ENCODE data around the gene ZCCHC2. TPM values are rescaled to one million over a fixed set of nuclear protein-coding genes. Genes with fewer than 3 reads are reported as not detected.
A peak's percentile ranks its signal among the peaks of the same experiment; 100 is the strongest.

The ZCCHC2 gene
- polyA plus RNA-seq, 2 donors, result 3.0 to 3.5 TPM

DNA sequence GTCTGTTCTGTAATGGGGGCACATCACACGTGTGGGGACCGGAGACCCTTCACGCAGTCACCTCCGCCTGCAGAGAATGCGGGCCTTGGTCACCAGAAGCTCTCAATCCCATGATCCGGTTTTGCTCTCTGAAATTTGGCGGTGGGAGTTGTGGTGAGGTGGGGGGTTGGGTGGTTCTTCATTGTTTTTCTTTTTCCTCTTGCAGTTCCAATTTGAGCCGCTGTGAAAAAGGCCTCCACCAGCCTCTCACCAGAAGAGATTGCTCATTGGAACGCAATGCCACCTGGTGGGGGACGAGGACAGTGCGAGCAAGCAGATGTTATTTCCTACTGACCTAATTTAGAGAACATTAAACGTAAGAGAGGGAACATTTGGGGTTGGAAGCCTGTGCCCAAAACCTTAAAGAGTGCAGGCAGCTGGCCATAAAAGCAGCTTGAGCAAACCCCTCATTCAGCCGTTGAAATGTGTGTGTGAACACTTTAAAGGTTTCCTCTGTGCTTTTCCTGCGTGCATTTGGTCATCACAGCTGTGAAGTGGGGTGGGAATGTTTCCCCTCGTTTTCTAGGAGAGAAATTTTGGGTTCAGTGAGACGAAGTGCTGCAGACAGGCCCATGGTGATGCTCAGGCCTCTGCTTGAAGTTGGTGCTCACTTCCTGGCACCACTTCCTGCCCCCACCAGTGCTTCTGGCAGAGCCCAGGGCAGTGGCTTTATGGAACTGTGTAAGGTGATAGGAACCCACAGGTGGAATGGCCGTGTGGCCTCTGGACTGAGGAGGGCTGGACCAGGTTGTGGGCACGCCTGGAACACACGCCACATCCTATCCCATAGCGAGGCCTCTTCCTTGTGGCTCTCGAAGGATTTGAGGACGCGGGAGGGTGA is 61.7 kb downstream of the ZCCHC2 start:
- Histone ChIP-seq H3K27me3 (ENCODE audit: control insufficient read depth in 1 of 2, insufficient read depth in 2 of 2, low read length in 2 of 2) (no peaks in the 10 kb centered on the region), H3K9me3 (ENCODE audit: control insufficient read depth in 2 of 2, insufficient read depth in 1 of 2, low read depth in 1 of 2, low read length in 1 of 2) (no peaks in the 10 kb centered on the region), H3K27ac (ENCODE audit: low read depth in 2 of 2, low read length in 1 of 2) (no peak overlapping the region), H3K4me3 (ENCODE audit: low read depth in 1 of 2, low read length in 2 of 2) (no peak overlapping the region), H3K36me3 (ENCODE audit: control insufficient read depth in 2 of 2, insufficient read depth in 2 of 2, low read length in 1 of 2) (peaks cover 0 to 2% of the 10 kb centered on the region in 2 donors), H3K4me1 (ENCODE audit: control insufficient read depth in 2 of 2, insufficient read depth in 2 of 2, low read length in 1 of 2) (peaks cover 0 to 2% of the 10 kb centered on the region in 2 donors)
- 38 to 44% methylated on average over 23 of the region's 23 CpGs for WGBS, 2 donors

DNA sequence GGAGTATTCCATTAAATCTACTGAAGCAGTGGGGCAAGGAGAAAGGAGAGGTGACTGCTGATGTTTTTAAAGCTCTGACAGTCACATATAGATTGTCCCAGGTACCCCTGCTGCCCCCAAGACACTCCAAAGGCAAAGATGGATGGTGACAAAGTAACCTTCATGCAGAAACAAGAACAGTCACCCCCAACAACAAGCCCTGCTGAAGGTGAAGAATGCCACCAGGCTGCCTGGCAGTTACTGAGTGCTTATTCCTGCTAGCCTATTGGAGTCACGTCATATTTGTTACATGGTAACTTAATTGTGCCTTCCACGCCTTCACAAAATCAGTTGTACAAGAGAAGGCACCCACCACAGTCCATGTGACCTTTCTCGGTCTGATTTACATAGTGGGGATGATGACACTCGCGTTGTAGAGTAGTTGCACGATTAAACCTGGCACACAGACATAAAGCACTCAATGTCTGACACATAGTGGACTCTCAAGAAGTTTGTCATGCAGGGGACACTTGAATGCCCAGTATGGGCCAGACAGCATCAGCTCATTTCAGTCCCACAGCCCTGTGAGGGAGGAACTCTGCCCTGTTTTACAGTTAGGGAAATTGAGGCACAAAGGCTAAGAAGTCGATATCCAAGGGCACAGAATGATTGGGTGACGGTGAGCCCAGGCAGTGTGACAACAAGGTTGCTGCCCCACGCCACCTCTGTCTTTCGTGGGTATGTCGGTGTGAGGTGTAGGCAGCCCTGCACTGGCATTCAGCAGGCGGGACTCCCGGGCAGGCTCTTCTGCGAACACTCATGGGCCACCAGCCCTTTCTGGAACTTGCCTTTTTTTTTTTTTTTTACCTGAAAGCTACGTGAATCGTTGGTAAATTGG is 62.7 kb downstream of the ZCCHC2 start:
- Histone ChIP-seq H3K27me3 (ENCODE audit: control insufficient read depth in 1 of 2, insufficient read depth in 2 of 2, low read length in 2 of 2) (no peaks in the 10 kb centered on the region), H3K36me3 (ENCODE audit: control insufficient read depth in 2 of 2, insufficient read depth in 2 of 2, low read length in 1 of 2) (peaks cover 0 to 2% of the 10 kb centered on the region in 2 donors), H3K4me3 (ENCODE audit: low read depth in 1 of 2, low read length in 2 of 2) (no peak overlapping the region), H3K4me1 (ENCODE audit: control insufficient read depth in 2 of 2, insufficient read depth in 2 of 2, low read length in 1 of 2) (peaks cover 0 to 2% of the 10 kb centered on the region in 2 donors), H3K9me3 (ENCODE audit: control insufficient read depth in 2 of 2, insufficient read depth in 1 of 2, low read depth in 1 of 2, low read length in 1 of 2) (no peaks in the 10 kb centered on the region), H3K27ac (ENCODE audit: low read depth in 2 of 2, low read length in 1 of 2) (no peak overlapping the region)
- 74 to 80% methylated on average over 16 of the region's 16 CpGs for WGBS, 2 donors

- H3K27ac ChIP-seq (ENCODE audit: low read depth in 2 of 2, low read length in 1 of 2), result no peak overlapping the region
- no peaks in the 10 kb centered on the region for H3K27me3 ChIP-seq (ENCODE audit: control insufficient read depth in 1 of 2, insufficient read depth in 2 of 2, low read length in 2 of 2)
- peaks cover 0 to 2% of the 10 kb centered on the region in 2 donors for H3K36me3 ChIP-seq (ENCODE audit: control insufficient read depth in 2 of 2, insufficient read depth in 2 of 2, low read length in 1 of 2)
- 20 to 35% methylated on average over 14 of the region's 14 CpGs for WGBS, 2 donors
- no peaks in the 10 kb centered on the region for H3K9me3 ChIP-seq (ENCODE audit: control insufficient read depth in 2 of 2, insufficient read depth in 1 of 2, low read depth in 1 of 2, low read length in 1 of 2)
- peaks cover 0 to 2% of the 10 kb centered on the region in 2 donors for H3K4me1 ChIP-seq (ENCODE audit: control insufficient read depth in 2 of 2, insufficient read depth in 2 of 2, low read length in 1 of 2)
- H3K4me3 ChIP-seq (ENCODE audit: low read depth in 1 of 2, low read length in 2 of 2), result no peak overlapping the region
These were observed 63.4 kb downstream of the ZCCHC2 start for GRCh38 chr18:62586151-62586774.

GRCh38 chr18:62586781-62587487 is 64.1 kb downstream of the ZCCHC2 start:
- H3K27ac ChIP-seq (ENCODE audit: low read depth in 2 of 2, low read length in 1 of 2), result no peak overlapping the region
- 90 to 91% methylated on average over 19 of the region's 19 CpGs for WGBS, 2 donors
- no peaks in the 10 kb centered on the region for H3K27me3 ChIP-seq (ENCODE audit: control insufficient read depth in 1 of 2, insufficient read depth in 2 of 2, low read length in 2 of 2)
- no peak overlapping the region for H3K4me3 ChIP-seq (ENCODE audit: low read depth in 1 of 2, low read length in 2 of 2)
- no peaks in the 10 kb centered on the region for H3K9me3 ChIP-seq (ENCODE audit: control insufficient read depth in 2 of 2, insufficient read depth in 1 of 2, low read depth in 1 of 2, low read length in 1 of 2)
- H3K4me1 ChIP-seq (ENCODE audit: control insufficient read depth in 2 of 2, insufficient read depth in 2 of 2, low read length in 1 of 2), result peaks cover 0 to 2% of the 10 kb centered on the region in 2 donors
- peaks cover 0 to 2% of the 10 kb centered on the region in 2 donors for H3K36me3 ChIP-seq (ENCODE audit: control insufficient read depth in 2 of 2, insufficient read depth in 2 of 2, low read length in 1 of 2)

DNA sequence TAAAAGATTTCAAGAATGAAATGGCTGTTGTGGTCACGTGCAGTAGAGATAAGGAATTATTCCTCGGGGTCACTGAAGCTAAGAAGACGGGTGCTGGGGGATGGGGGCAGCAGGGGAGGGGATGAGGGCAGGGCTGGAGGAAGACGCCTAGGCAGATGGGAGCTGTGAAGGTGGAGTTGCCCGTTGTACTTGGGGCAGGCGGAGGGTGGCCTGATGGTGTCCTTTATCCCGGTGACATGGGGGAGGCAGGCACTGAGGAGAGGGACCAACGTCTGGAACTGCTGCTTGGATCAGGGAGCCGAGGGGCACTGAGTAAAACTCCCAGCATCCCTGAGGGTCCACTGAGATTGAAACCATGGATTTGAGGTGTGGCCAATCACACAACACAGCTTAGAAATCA is 64.9 kb downstream of the ZCCHC2 start:
- no peak overlapping the region for H3K4me3 ChIP-seq (ENCODE audit: low read depth in 1 of 2, low read length in 2 of 2)
- peaks cover 0 to 2% of the 10 kb centered on the region in 2 donors for H3K4me1 ChIP-seq (ENCODE audit: control insufficient read depth in 2 of 2, insufficient read depth in 2 of 2, low read length in 1 of 2)
- H3K27me3 ChIP-seq (ENCODE audit: control insufficient read depth in 1 of 2, insufficient read depth in 2 of 2, low read length in 2 of 2), result no peaks in the 10 kb centered on the region
- 79 to 86% methylated on average over 9 of the region's 9 CpGs for WGBS, 2 donors
- no peaks in the 10 kb centered on the region for H3K9me3 ChIP-seq (ENCODE audit: control insufficient read depth in 2 of 2, insufficient read depth in 1 of 2, low read depth in 1 of 2, low read length in 1 of 2)
- peaks cover 0 to 2% of the 10 kb centered on the region in 2 donors for H3K36me3 ChIP-seq (ENCODE audit: control insufficient read depth in 2 of 2, insufficient read depth in 2 of 2, low read length in 1 of 2)
- H3K27ac ChIP-seq (ENCODE audit: low read depth in 2 of 2, low read length in 1 of 2), result no peak overlapping the region

DNA sequence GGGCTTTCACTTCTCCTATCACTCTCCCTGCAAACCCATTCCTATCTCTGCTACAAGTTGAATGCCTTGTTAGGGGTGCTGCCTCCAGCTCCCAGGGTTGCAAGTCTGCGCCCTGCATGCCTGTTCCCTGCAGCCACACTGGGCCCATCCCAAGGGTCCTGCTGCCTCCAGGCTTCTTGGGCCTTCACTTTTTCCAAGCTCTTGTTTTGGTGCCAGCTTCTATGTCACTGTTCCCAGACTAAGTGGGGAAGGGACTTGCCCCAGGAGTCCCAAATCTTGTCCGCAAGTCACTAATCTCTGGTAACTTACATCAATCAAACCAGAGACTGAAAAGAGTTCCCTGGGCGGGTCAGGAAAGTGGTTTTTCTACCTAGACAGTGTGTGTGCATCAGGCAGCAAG is 65.4 kb downstream of the ZCCHC2 start:
- no peaks in the 10 kb centered on the region for H3K9me3 ChIP-seq (ENCODE audit: control insufficient read depth in 2 of 2, insufficient read depth in 1 of 2, low read depth in 1 of 2, low read length in 1 of 2)
- WGBS, 2 donors, result 78 to 88% methylated on average over 3 of the region's 3 CpGs
- peaks cover 0 to 2% of the 10 kb centered on the region in 2 donors for H3K36me3 ChIP-seq (ENCODE audit: control insufficient read depth in 2 of 2, insufficient read depth in 2 of 2, low read length in 1 of 2)
- peaks cover 0 to 2% of the 10 kb centered on the region in 2 donors for H3K4me1 ChIP-seq (ENCODE audit: control insufficient read depth in 2 of 2, insufficient read depth in 2 of 2, low read length in 1 of 2)
- no peak overlapping the region for H3K27ac ChIP-seq (ENCODE audit: low read depth in 2 of 2, low read length in 1 of 2)
- no peak overlapping the region for H3K4me3 ChIP-seq (ENCODE audit: low read depth in 1 of 2, low read length in 2 of 2)
- no peaks in the 10 kb centered on the region for H3K27me3 ChIP-seq (ENCODE audit: control insufficient read depth in 1 of 2, insufficient read depth in 2 of 2, low read length in 2 of 2)

DNA sequence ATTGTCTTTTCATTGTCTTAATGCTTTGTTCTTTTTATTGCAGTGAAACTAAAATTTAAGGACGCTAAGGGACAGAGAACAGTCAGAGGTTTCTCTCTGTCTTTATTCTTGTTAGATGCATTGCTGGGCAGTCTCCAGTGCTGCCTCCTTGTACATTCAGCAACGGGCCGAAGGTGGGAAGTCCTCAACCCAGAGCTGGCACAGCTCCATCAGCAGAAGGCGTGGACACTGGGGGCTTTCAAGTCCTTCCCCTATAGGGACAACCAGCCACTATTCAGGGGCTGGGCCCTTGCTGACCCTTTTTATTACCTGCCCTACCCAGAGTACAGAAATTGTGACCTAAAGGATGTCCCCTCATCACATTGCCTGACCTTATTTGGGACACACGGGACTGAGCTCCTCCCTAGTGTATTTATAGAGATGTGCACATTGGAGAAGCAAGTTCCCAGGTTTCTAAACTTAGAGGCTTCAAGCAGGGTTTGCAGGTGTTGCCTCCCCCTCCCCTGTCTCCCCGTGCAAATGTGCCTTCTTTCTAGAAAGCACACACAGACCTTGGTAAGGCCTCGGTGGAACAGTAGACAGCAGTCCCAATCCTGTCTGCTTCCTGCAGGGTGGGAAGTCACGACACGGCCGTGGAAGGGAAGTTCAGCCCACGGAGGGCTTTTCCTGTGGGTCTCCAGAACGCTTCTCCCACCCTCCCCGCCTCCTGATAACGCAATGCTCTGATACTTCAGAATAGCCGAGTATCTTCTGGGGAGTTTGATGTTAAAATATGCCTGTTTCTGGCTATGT is 68.2 kb downstream of the ZCCHC2 start:
- no peaks in the 10 kb centered on the region for H3K36me3 ChIP-seq (ENCODE audit: control insufficient read depth in 2 of 2, insufficient read depth in 2 of 2, low read length in 1 of 2)
- peaks cover under 1 to 2% of the 10 kb centered on the region in 2 donors for H3K4me1 ChIP-seq (ENCODE audit: control insufficient read depth in 2 of 2, insufficient read depth in 2 of 2, low read length in 1 of 2)
- no peaks in the 10 kb centered on the region for H3K27me3 ChIP-seq (ENCODE audit: control insufficient read depth in 1 of 2, insufficient read depth in 2 of 2, low read length in 2 of 2)
- H3K4me3 ChIP-seq (ENCODE audit: low read depth in 1 of 2, low read length in 2 of 2), result no peak overlapping the region
- H3K9me3 ChIP-seq (ENCODE audit: control insufficient read depth in 2 of 2, insufficient read depth in 1 of 2, low read depth in 1 of 2, low read length in 1 of 2), result no peaks in the 10 kb centered on the region
- no peak overlapping the region for H3K27ac ChIP-seq (ENCODE audit: low read depth in 2 of 2, low read length in 1 of 2)
- WGBS, 2 donors, result 62 to 67% methylated on average over 15 of the region's 15 CpGs

- peaks cover 0 to 6% of the 10 kb centered on the region in 2 donors for H3K27me3 ChIP-seq (ENCODE audit: control insufficient read depth in 1 of 2, insufficient read depth in 2 of 2, low read length in 2 of 2)
- WGBS, 2 donors, result 4 to 5% methylated on average over 73 to 90 of the region's 90 CpGs
These were observed 73.5 kb downstream of the ZCCHC2 start for GRCh38 chr18:62596145-62597005.

More at GRCh38 chr18:62596145-62597005, 73.5 kb downstream of the ZCCHC2 start:
- H3K4me3 ChIP-seq (ENCODE audit: low read depth in 1 of 2, low read length in 2 of 2), result peak overlapping the region; percentile 23 to 44
- no peak overlapping the region for H3K27ac ChIP-seq (ENCODE audit: low read depth in 2 of 2, low read length in 1 of 2)
- peaks cover 4 to 6% of the 10 kb centered on the region in 2 donors for H3K4me1 ChIP-seq (ENCODE audit: control insufficient read depth in 2 of 2, insufficient read depth in 2 of 2, low read length in 1 of 2)
- H3K36me3 ChIP-seq (ENCODE audit: control insufficient read depth in 2 of 2, insufficient read depth in 2 of 2, low read length in 1 of 2), result no peaks in the 10 kb centered on the region
- H3K9me3 ChIP-seq (ENCODE audit: control insufficient read depth in 2 of 2, insufficient read depth in 1 of 2, low read depth in 1 of 2, low read length in 1 of 2), result no peaks in the 10 kb centered on the region

All from esophagus (tissue), 2 donors.